Neutrophil (primary cell): ENCODE data around the gene EMP3.

ENCODE experiments used
- H3K27ac ChIP-seq: fragments of 200-600 bp; sonication (generic); 2 replicates; pipeline ENCODE4 v1.5.1; 2016; ENCODE audit warnings: mild to moderate bottlenecking, moderate library complexity
- H3K27me3 ChIP-seq: fragments of 200-600 bp; sonication (generic); 2 replicates; pipeline ENCODE4 v1.6.0; 2016; ENCODE audit warnings: mild to moderate bottlenecking
- H3K36me3 ChIP-seq: fragments of 200-600 bp; sonication (generic); 2 replicates; pipeline ENCODE4 v1.5.1; 2017
- H3K4me1 ChIP-seq, 2 experiments: fragments of 200-600 bp in 1 of 2; sonication (generic) in 1 of 2; 1 replicate in 1 of 2; 2 replicates in 1 of 2; pipeline versions ENCODE4 v1.5.1 to v1.6.1; 2013 to 2016; ENCODE audit warnings: low read depth in 1 of 2, low read length in 1 of 2, mild to moderate bottlenecking in 1 of 2, moderate library complexity in 1 of 2; ENCODE audit not compliant: control insufficient read depth in 1 of 2, insufficient read depth in 1 of 2
- H3K4me3 ChIP-seq, 2 experiments: fragments of 200-600 bp in 1 of 2; sonication (generic) in 1 of 2; 1 replicate in 1 of 2; 2 replicates in 1 of 2; pipeline ENCODE4 v1.5.1; 2013 to 2016; ENCODE audit warnings: low read depth in 1 of 2, low read length in 1 of 2, mild to moderate bottlenecking in 1 of 2, moderate library complexity in 1 of 2
- H3K9me3 ChIP-seq: fragments of 200-600 bp; sonication (generic); 2 replicates; pipeline ENCODE4 v1.5.1; 2016
- TF ChIP-seq, protein P1 (sequence below): fragments of 200-600 bp; sonication (generic); IDR thresholded peaks from 2 replicates; pipeline ENCODE4 v1.5.1; 2016; ENCODE audit warnings: antibody characterized with exemption

EMP3 gene

GRCh38 chr19:48297975-48298374 is 27.4 kb upstream of the EMP3 start:
- Histone ChIP-seq H3K36me3 (no peaks in the 10 kb centered on the region), H3K27me3 (no peaks in the 10 kb centered on the region), H3K27ac (no peak overlapping the region), H3K9me3 (no peaks in the 10 kb centered on the region), H3K4me1 (no peaks in the 10 kb centered on the region), H3K4me3 (no peak overlapping the region)
- TF ChIP-seq, protein P1, sequence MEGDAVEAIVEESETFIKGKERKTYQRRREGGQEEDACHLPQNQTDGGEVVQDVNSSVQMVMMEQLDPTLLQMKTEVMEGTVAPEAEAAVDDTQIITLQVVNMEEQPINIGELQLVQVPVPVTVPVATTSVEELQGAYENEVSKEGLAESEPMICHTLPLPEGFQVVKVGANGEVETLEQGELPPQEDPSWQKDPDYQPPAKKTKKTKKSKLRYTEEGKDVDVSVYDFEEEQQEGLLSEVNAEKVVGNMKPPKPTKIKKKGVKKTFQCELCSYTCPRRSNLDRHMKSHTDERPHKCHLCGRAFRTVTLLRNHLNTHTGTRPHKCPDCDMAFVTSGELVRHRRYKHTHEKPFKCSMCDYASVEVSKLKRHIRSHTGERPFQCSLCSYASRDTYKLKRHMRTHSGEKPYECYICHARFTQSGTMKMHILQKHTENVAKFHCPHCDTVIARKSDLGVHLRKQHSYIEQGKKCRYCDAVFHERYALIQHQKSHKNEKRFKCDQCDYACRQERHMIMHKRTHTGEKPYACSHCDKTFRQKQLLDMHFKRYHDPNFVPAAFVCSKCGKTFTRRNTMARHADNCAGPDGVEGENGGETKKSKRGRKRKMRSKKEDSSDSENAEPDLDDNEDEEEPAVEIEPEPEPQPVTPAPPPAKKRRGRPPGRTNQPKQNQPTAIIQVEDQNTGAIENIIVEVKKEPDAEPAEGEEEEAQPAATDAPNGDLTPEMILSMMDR = no peak

- TF ChIP-seq, protein P1 = no peak
- H3K4me3 ChIP-seq = no peak overlapping the region
- no peaks in the 10 kb centered on the region for H3K27me3 ChIP-seq
Measured at GRCh38 chr19:48301886-48302599, 23.3 kb upstream of the EMP3 start.

GRCh38 chr19:48302600-48302959 is 22.8 kb upstream of the EMP3 start:
- H3K4me3 ChIP-seq = no peak overlapping the region
- H3K36me3 ChIP-seq = no peaks in the 10 kb centered on the region
- H3K27me3 ChIP-seq = no peaks in the 10 kb centered on the region
- TF ChIP-seq, protein P1 = no peak
- no peaks in the 10 kb centered on the region for H3K4me1 ChIP-seq
- no peak overlapping the region for H3K27ac ChIP-seq
- no peaks in the 10 kb centered on the region for H3K9me3 ChIP-seq

More at GRCh38 chr19:48301886-48302599, 23.3 kb upstream of the EMP3 start:
- no peaks in the 10 kb centered on the region for H3K36me3 ChIP-seq
- H3K4me1 ChIP-seq = no peaks in the 10 kb centered on the region
- H3K27ac ChIP-seq = no peak overlapping the region
- H3K9me3 ChIP-seq = no peaks in the 10 kb centered on the region

GRCh38 chr19:48303367-48303766 is 22.0 kb upstream of the EMP3 start:
- Histone ChIP-seq H3K4me3 (no peak overlapping the region), H3K9me3 (no peaks in the 10 kb centered on the region), H3K36me3 (no peaks in the 10 kb centered on the region), H3K27me3 (no peaks in the 10 kb centered on the region), H3K4me1 (no peaks in the 10 kb centered on the region), H3K27ac (no peak overlapping the region)
- TF ChIP-seq, protein P1 = no peak

GRCh38 chr19:48303866-48304265 is 21.5 kb upstream of the EMP3 start:
- TF ChIP-seq, protein P1 = no peak
- no peaks in the 10 kb centered on the region for H3K9me3 ChIP-seq
- no peak overlapping the region for H3K4me3 ChIP-seq
- H3K4me1 ChIP-seq = no peaks in the 10 kb centered on the region
- H3K36me3 ChIP-seq = no peaks in the 10 kb centered on the region
- no peak overlapping the region for H3K27ac ChIP-seq
- H3K27me3 ChIP-seq = no peaks in the 10 kb centered on the region
